GM10248 (cell line): Measurements from ENCODE around the gene MOB1B.
"Not testable (repeated sequence)": the region's sequence is repeated elsewhere in the genome, so short reads cannot be mapped to it uniquely, and the experiment has no call there.

ENCODE experiments used
- CTCF ChIA-PET: fragments of 300-600 bp; sonication (Branson Sonifier 250); formaldehyde crosslinking; extraction: SDS; loops from one replicate; lab custom pipeline; 2021; ENCODE audit warnings: antibody characterized with exemption; lab: Yijun Ruan, JAX
- POLR2A ChIA-PET: fragments of 350-650 bp; sonication (Branson Sonifier 250); formaldehyde crosslinking; extraction: SDS; loops from one replicate; lab custom pipeline; 2020; ENCODE audit warnings: antibody characterized with exemption; lab: Yijun Ruan, JAX
- DNase-seq: peaks from one replicate; pipeline ENCODE4 v3.0.0; 2012; ENCODE audit errors: extremely low spot score
- CTCF ChIP-seq: IDR thresholded peaks from 2 replicates; pipeline ENCODE4 v1.5.1; 2012; ENCODE audit warnings: mild to moderate bottlenecking, low read depth; ENCODE audit errors: extremely low read depth, missing control alignments, control extremely low read depth

The MOB1B gene

GRCh38 chr4:70997036-70997435 lies 94.9 kb downstream of the MOB1B start:
- ChIA-PET CTCF (interaction anchor here (0.9 to 6.1 kb wide), 9 partner anchors 10 to 310 kb away, joined by 3 to 73 read pairs (median 3); partner anchors contain the start of gene GRSF1), POLR2A (no interaction called here)
- no peak for DNase-seq
- no peak for TF ChIP-seq CTCF

GRCh38 chr4:70997546-70997945 lies 95.4 kb downstream of the MOB1B start:
- no peak for TF ChIP-seq CTCF
- DNase-seq: no peak
- ChIA-PET CTCF (interaction anchor here (0.9 to 6.1 kb wide), 6 partner anchors 10 to 308 kb away, joined by 3 to 73 read pairs (median 4); partner anchors contain the start of gene GRSF1), POLR2A (no interaction called here)

- POLR2A ChIA-PET, DNase-seq: not testable (repeated sequence)
- CTCF ChIA-PET: interaction anchor here (1.8 kb wide), 1 partner anchor 10 kb away, joined by 6 read pairs; no protein-coding TSS in a partner anchor
Observed at GRCh38 chr4:70999639-71000038, 97.5 kb downstream of the MOB1B start.

GRCh38 chr4:71001363-71001762 lies 99.2 kb downstream of the MOB1B start:
- DNase-seq, POLR2A ChIA-PET: not testable (repeated sequence)
- CTCF ChIA-PET: interaction anchor here (0.6 to 1.0 kb wide), 2 partner anchors 9 to 44 kb away, joined by 3 to 4 read pairs; no protein-coding TSS in a partner anchor

GRCh38 chr4:71004281-71004851 lies 102.2 kb downstream of the MOB1B start:
- CTCF ChIA-PET: interaction anchor here (1.0 to 9.2 kb wide), 4 partner anchors 9 to 352 kb away, joined by 3 to 73 read pairs (median 4); partner anchors contain the start of gene DCK
- no peak for DNase-seq
- peak; percentile 32 for TF ChIP-seq CTCF
- POLR2A ChIA-PET: interaction anchor here (2.2 kb wide), 1 partner anchor 11 kb away, joined by 8 read pairs; the partner anchor contains the start of gene DCK

GRCh38 chr4:71005025-71005424 lies 102.9 kb downstream of the MOB1B start:
- ChIA-PET POLR2A (interaction anchor here (2.2 kb wide), 1 partner anchor 11 kb away, joined by 8 read pairs; the partner anchor contains the start of gene DCK), CTCF (interaction anchor here (1.1 to 9.2 kb wide), 3 partner anchors 10 to 353 kb away, joined by 3 to 73 read pairs (median 4); partner anchors contain the start of gene DCK)
- DNase-seq: not testable (repeated sequence)

GRCh38 chr4:71006203-71006907 lies 104.2 kb downstream of the MOB1B start:
- ChIA-PET POLR2A (no interaction called here), CTCF (interaction anchor here (0.9 to 9.2 kb wide), 4 partner anchors 11 to 104 kb away, joined by 3 to 73 read pairs (median 31); partner anchors contain the start of genes DCK and MOB1B)
- TF ChIP-seq CTCF: no peak
- peak; percentile 64 for DNase-seq

GRCh38 chr4:71008196-71008595 lies 106.0 kb downstream of the MOB1B start:
- no peak for TF ChIP-seq CTCF
- DNase-seq: no peak
- CTCF ChIA-PET: interaction anchor here (1.0 to 9.2 kb wide), 5 partner anchors 13 to 106 kb away, joined by 3 to 73 read pairs (median 8); partner anchors contain the start of genes DCK and MOB1B
- POLR2A ChIA-PET: no interaction called here
